Islet precursor cell (in vitro differentiated cells): Measurements from ENCODE around the gene TIMM22.

Experiments used
- DNase-seq: peaks from one replicate; pipeline ENCODE4 v3.0.0-alpha.2; 2018

The TIMM22 gene

DNA sequence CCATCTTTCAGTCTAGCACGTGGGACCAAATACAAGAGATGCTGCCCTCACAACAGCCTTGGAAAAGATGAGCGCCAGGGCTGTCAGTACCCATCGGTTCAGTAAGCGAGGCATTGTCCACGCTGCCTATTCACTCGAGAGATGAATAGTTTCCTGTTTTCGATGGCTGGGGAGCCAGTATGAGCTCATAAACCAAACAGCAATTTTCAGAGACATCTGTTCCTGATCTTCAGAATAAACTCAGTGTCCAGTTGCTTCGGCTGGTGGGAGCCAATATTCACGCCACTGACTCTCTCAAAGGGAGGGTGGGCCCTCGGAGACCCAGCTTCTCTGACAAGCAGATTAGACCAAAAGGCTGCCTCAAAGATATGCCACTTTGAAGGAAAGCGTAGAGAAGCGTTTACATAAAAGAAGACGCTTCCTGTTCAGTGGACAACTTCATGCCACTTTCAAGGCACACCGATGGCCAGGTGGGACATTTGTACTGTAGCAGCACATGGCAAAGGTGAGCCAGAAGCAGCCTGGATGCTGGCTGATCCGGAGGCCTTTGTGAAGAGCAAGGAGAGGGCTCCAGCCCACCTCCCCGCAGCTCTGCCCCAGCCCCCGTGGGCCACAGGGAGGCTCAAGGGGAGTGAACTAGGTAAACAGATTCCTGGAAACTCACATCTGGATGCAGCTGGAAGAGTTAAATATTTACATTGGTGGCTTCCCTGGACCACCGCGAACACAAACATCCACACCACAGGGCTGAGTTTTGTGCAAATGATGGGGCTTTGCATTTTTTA lies 6.0 kb downstream of the TIMM22 start:
- DNase-seq = no peak

GRCh38 chr17:1003633-1003971 lies 6.7 kb downstream of the TIMM22 start:
- no peak for DNase-seq

GRCh38 chr17:1003972-1004768 lies 7.2 kb downstream of the TIMM22 start:
- no peak for DNase-seq

DNA sequence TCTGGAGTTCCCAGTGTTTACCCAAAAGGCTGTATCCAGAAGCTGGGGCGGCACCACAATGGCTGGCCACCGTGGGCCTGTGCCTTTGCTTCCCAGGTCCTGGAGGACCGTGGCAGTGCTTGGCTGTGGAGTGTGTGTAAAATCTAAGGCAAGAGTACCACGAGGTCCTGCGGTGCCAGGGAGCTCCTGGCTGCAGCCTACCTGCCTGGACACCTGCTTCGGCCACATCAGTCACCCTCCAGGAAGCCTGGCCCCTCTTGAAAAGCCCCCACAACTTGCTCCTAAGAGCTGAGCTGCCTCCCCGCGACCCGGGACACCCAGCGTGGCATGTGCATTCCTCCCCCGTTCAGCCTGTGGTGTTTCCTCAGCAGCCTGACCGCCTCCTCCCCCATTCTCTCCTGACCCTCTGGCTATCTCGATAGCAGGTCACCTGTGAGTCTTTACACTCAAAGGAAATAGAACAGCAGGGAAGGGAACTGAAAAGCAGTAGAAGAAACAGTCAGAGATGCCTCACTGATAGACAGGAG lies 7.9 kb downstream of the TIMM22 start:
- DNase-seq = no peak

- no peak for DNase-seq
Observed at GRCh38 chr17:1005361-1005946, 8.5 kb downstream of the TIMM22 start.

GRCh38 chr17:1006054-1006453 lies 9.1 kb downstream of the TIMM22 start:
- no peak for DNase-seq

GRCh38 chr17:1007310-1008007 lies 10.5 kb downstream of the TIMM22 start:
- no peak for DNase-seq

- no peak for DNase-seq
Observed at GRCh38 chr17:1008008-1008761, 11.3 kb downstream of the TIMM22 start.

GRCh38 chr17:1009229-1010085 lies 12.5 kb downstream of the TIMM22 start:
- DNase-seq = no peak

- DNase-seq = no peak
Observed at GRCh38 chr17:1010086-1010450, 13.1 kb downstream of the TIMM22 start.

DNA sequence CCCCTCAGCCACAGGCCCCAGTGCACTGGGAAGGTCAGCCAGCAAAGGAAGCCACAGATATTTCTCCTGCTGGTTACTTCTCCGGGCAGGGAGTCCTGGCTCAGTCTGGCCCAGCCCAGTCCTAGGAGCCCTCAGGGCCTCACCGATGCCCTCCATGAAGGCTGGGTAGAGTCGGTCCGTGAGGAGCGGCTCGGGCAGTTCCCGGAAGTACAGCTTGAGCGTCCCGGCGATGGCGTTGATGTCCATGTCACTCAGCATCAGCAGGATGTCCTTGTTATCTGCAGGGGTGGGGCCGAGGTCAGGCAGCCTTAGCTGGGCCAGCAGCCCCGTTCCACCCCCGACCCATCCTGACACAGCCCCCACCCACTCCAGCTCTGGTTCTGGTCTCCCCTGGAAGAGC lies 13.7 kb downstream of the TIMM22 start:
- no peak for DNase-seq

DNA sequence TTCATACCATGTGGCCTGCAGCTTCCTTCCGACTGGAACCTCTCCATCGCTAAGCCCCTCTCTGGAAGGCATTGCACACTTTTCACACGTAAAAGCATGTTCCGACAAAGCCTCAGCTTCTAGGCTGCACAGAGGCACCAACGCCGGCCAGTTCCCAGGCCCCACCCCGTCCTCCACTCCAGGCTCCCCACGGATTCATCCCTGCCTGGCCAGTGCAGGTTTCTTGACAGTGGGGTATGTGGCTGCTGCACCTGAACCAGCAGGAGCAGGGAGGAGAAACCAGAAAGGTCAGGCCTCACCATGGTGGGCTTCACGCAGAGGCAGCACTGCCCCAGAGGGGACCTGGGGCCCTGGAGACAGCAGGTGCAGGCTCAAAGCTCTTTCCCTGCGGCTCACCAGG lies 14.2 kb downstream of the TIMM22 start:
- DNase-seq = no peak

DNA sequence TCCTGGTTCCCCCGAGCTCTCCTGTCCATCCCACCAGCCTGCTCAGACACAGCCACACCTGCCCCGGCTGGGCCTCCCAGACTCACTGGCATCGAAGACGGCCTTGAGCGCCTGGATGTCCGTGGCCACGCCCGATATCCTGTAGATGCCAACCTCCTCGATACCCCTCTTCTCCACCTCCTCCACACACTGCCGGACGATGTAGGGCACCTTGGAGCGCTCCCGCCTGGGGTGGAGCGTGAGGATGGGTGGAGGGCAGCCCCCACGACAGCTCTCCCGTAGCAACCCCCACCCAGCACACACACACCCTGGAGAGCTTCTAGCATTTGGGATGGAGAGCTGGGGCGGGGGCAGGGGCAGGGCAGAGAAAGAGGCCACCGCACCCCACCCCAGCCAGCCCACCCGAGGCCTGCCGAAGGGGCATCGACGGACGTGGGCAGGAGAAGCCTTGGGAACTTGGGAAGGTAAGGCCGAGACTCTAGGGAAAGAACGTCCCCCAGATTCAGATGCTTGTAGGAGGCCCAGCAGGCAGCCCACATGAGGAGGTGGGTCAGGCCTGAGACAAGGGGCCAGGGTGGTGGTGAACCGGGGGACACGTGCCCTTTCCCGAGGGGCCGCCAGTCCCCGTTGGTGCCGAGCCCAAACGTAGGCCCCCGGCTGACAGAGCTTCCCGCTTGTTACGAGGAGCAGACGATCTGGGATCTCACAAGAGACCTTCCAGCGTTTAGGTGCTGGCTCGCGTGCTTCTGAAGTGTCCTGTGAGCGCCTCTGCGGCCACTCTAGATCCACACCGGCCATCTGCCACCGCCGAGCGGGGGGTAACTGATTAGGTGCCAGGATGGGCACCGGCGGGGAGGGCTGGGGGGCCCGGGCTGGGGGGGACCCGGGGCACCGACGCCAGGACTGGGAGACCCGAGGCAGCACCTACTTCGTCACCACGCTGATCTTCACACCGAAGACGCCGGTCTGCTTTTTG lies 15.1 kb downstream of the TIMM22 start:
- DNase-seq = no peak

DNA sequence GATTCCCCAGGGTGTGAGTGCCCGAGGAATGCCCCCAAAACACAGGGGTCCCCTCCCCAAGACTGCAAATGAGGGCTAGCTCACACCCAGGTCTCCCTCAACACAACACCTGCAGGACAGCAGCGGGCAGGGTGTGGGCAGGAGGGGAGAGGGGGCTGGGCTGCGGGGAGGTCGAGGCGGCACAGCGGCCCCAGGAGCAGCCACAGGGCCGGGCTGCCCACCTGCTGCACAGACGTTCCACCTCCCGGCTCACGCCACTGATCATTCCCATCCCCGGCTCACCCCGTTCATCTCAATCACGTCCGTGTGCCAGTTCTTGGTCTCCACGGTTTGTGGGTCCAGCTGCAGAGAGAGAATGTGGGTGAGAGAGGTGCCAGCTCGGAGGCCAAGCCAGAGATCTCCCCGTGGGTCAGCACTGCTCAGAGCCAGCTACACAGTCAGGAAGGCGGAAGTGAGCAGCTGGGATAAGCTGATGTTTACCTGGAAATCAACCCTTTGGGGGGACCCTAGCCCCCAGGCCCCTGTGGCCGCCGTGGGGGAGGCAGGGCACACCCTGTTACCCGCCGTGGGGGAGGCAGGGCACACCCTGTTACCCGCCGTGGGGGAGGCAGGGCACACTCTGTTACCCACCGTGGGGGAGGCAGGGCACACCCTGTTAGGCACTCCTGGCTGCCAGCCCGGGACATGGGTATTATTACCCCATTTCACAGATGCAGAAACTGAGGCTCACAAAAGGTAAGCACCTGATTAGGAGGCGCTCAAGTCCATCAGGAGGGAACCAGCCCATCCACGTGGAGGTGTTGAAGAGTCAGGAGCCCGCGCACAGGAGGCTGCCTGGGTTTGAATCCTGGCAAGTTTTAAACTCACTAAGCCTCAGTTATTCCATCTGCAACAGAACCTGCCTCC lies 16.1 kb downstream of the TIMM22 start:
- no peak for DNase-seq

GRCh38 chr17:1013729-1014090 lies 16.8 kb downstream of the TIMM22 start:
- no peak for DNase-seq

- no peak for DNase-seq
Observed at GRCh38 chr17:1018547-1018946, 21.6 kb downstream of the TIMM22 start.

- DNase-seq = no peak
Observed at GRCh38 chr17:1019451-1019850, 22.5 kb downstream of the TIMM22 start.

DNA sequence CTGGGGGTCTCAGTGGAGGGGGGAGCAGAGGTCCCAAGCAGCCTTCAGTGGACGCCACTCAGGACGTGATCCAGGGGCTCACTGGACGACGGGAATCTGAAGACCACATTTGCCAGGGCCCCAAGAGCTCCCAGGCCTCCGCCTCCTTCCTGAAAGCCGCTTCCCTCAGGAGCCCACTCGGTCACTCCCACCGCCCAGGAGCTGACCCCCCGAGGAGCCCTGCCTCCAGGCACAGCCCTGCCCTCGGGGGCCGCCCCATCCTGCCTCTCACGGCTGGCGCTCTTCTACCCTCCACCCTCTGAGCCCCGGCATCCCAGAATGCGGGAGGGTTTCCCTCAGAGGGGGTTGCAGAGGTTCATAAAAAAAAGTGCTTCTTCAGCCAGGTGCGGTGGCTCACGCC lies 24.2 kb downstream of the TIMM22 start:
- no peak for DNase-seq
